A673 (cell line): ENCODE measurements around the gene EAF1.

ENCODE experiments used
- EZH2 ChIP-seq: fragments of 200-600 bp; sonication (generic); IDR thresholded peaks from 2 replicates; pipeline ENCODE4 v1.6.1; 2017; ENCODE audit warnings: borderline replicate concordance, low read depth, mild to moderate bottlenecking, mixed read lengths, antibody characterized with exemption, low read length; ENCODE audit not compliant: poor library complexity, severe bottlenecking
- TF ChIP-seq, protein P1 (sequence below): fragments of 300-800, 200-600 bp; sonication (generic); conservative IDR thresholded peaks from 2 replicates; pipeline ENCODE4 v1.5.1; 2017; ENCODE audit warnings: low read depth, mild to moderate bottlenecking, antibody characterized with exemption, low read length, moderate library complexity, mixed read lengths

DNA sequence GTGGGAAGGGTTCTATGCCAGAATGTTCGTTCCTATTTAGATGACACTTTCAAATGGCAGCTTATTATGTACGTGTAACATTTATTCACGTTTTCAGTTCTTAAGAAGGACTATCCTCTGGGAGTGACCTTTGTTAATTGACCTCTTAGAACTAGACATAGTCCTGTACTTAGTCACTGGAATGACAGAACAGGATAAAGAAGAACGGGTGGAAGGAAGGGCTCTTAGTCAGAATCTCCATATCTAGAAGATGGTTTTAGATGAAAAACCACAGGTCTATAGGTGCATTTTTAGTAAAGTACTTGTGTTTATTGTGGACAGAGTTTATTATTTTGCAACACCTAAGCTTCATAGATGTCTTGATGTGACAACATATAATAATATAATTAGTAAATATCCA lies 6.5 kb upstream of the EAF1 start:
- TF ChIP-seq, protein P1, sequence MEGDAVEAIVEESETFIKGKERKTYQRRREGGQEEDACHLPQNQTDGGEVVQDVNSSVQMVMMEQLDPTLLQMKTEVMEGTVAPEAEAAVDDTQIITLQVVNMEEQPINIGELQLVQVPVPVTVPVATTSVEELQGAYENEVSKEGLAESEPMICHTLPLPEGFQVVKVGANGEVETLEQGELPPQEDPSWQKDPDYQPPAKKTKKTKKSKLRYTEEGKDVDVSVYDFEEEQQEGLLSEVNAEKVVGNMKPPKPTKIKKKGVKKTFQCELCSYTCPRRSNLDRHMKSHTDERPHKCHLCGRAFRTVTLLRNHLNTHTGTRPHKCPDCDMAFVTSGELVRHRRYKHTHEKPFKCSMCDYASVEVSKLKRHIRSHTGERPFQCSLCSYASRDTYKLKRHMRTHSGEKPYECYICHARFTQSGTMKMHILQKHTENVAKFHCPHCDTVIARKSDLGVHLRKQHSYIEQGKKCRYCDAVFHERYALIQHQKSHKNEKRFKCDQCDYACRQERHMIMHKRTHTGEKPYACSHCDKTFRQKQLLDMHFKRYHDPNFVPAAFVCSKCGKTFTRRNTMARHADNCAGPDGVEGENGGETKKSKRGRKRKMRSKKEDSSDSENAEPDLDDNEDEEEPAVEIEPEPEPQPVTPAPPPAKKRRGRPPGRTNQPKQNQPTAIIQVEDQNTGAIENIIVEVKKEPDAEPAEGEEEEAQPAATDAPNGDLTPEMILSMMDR, result no peak
- TF ChIP-seq EZH2, result no peak
